ENCODE measurements around the gene AIF1. TPM values are rescaled to one million over a fixed set of nuclear protein-coding genes. Genes with fewer than 3 reads are reported as not detected.

The AIF1 gene
- polyA plus RNA-seq, 1 donor (not counting 4 experiments of a cell fraction or from before 2014, with no cell fraction given) = not detected

GRCh38 chr6:31572041-31572911, 42.8 kb upstream of the AIF1 start, which contains the start of gene LTA:
TSS of gene LTA (plus strand) at chr6:31572289. CDS start at chr6:31572743, 454 bp downstream.
- Histone ChIP-seq H3K79me2 (ENCODE audit: control insufficient read depth, insufficient read depth, low read length) (no peaks in the 10 kb centered on the region), H3K27ac (ENCODE audit: control insufficient read depth, insufficient read depth, low read length) (no peak within 1 kb of the TSS), H3K4me1 (ENCODE audit: control insufficient read depth, extremely low read depth, insufficient read depth, low read length) (peaks cover 8% of the 10 kb centered on the region), H2AFZ (ENCODE audit: control insufficient read depth, low read length) (no peak within 1 kb of the TSS), H3K9ac (ENCODE audit: control insufficient read depth, extremely low read depth, insufficient read depth, low read length) (no peak within 1 kb of the TSS), H3K4me3 (ENCODE audit: control insufficient read depth in 2 of 3, extremely low read depth in 1 of 3, insufficient read depth in 2 of 3, low read depth in 1 of 3, low read length in 3 of 3) (no peak within 1 kb of the TSS), H4K20me1 (ENCODE audit: control insufficient read depth, extremely low read depth, insufficient read depth, low read length) (no peaks in the 10 kb centered on the region), H3K4me2 (ENCODE audit: control insufficient read depth, extremely low read depth, insufficient read depth, low read depth, low read length) (no peak within 1 kb of the TSS), H3K9me1 (ENCODE audit: control insufficient read depth, extremely low read depth, insufficient read depth, low read length) (no peaks in the 10 kb centered on the region), H3K36me3 (ENCODE audit: control insufficient read depth in 2 of 2, extremely low read depth in 1 of 2, insufficient read depth in 2 of 2, low read length in 2 of 2) (no peaks in the 10 kb centered on the region), H3K27me3 (ENCODE audit: control insufficient read depth, extremely low read depth, insufficient read depth, low read length) (no peaks in the 10 kb centered on the region), H3K9me3 (ENCODE audit: control insufficient read depth, low read depth, low read length) (no peaks in the 10 kb centered on the region)
- no peak for DNase-seq (ENCODE audit: low read depth, low spot score)
- TF ChIP-seq EZH2 (IDR thresholded peaks at IDR 0.05; ENCODE audit: low read length) = no peak
- no peak for TF ChIP-seq CTCF (optimal IDR thresholded peaks at IDR 0.05 in 1 of 3, IDR thresholded peaks at IDR 0.05 in 1 of 3, conservative IDR thresholded peaks at IDR 0.05 in 1 of 3; ENCODE audit: extremely low read depth in 1 of 3, insufficient read depth in 2 of 3, low read length in 3 of 3)
- dilution Hi-C loops (cut with MboI; ENCODE audit: extremely low pct_ligation_motif_present, low sequenced_read_pairs) = no loop called here
- no peak for FAIRE-seq

GRCh38 chr6:31573239-31574105, 41.6 kb upstream of the AIF1 start:
- Histone ChIP-seq H3K9me1 (ENCODE audit: control insufficient read depth, extremely low read depth, insufficient read depth, low read length) (no peaks in the 10 kb centered on the region), H3K36me3 (ENCODE audit: control insufficient read depth in 2 of 2, extremely low read depth in 1 of 2, insufficient read depth in 2 of 2, low read length in 2 of 2) (no peaks in the 10 kb centered on the region), H3K79me2 (ENCODE audit: control insufficient read depth, insufficient read depth, low read length) (no peaks in the 10 kb centered on the region), H3K4me1 (ENCODE audit: control insufficient read depth, extremely low read depth, insufficient read depth, low read length) (peaks cover 15% of the 10 kb centered on the region), H3K9me3 (ENCODE audit: control insufficient read depth, low read depth, low read length) (no peaks in the 10 kb centered on the region), H4K20me1 (ENCODE audit: control insufficient read depth, extremely low read depth, insufficient read depth, low read length) (no peaks in the 10 kb centered on the region), H3K4me3 (ENCODE audit: control insufficient read depth in 2 of 3, extremely low read depth in 1 of 3, insufficient read depth in 2 of 3, low read depth in 1 of 3, low read length in 3 of 3) (no peak overlapping the region), H3K27me3 (ENCODE audit: control insufficient read depth, extremely low read depth, insufficient read depth, low read length) (no peaks in the 10 kb centered on the region), H2AFZ (ENCODE audit: control insufficient read depth, low read length) (no peak overlapping the region), H3K27ac (ENCODE audit: control insufficient read depth, insufficient read depth, low read length) (no peak overlapping the region), H3K9ac (ENCODE audit: control insufficient read depth, extremely low read depth, insufficient read depth, low read length) (no peak overlapping the region), H3K4me2 (ENCODE audit: control insufficient read depth, extremely low read depth, insufficient read depth, low read depth, low read length) (no peak overlapping the region)
- DNase-seq (ENCODE audit: low read depth, low spot score) (no peak), FAIRE-seq (no peak)
- no peak for TF ChIP-seq EZH2 (IDR thresholded peaks at IDR 0.05; ENCODE audit: low read length)
- no peak for TF ChIP-seq CTCF (optimal IDR thresholded peaks at IDR 0.05 in 1 of 3, IDR thresholded peaks at IDR 0.05 in 1 of 3, conservative IDR thresholded peaks at IDR 0.05 in 1 of 3; ENCODE audit: extremely low read depth in 1 of 3, insufficient read depth in 2 of 3, low read length in 3 of 3)
- dilution Hi-C loops (cut with MboI; ENCODE audit: extremely low pct_ligation_motif_present, low sequenced_read_pairs) = no loop called here
